Measurements from ENCODE around the gene C2CD2.

DNA sequence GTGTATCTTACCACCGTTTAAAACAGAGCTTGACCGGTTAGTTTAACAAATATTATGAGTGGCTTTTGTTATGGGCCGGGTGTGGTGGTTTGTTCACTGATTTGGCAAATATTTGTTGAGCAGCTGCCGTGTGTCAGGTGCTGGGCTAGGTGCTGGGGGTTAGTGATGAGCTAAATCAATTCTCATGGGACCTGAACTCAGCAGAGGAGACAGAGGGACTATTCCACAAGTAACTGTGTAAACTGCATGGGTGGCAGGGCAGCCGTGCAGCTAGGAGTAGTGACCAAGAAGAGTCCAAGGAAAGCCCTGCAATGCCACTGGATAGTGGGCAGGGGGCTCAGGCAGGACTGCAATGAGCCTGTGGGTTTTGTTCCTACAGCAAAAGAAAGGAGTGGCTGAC, 11.2 kb upstream of the C2CD2 start:
- no peak for TF ChIP-seq EZH2 (IDR thresholded peaks at IDR 0.05)
- TF ChIP-seq, protein P1, sequence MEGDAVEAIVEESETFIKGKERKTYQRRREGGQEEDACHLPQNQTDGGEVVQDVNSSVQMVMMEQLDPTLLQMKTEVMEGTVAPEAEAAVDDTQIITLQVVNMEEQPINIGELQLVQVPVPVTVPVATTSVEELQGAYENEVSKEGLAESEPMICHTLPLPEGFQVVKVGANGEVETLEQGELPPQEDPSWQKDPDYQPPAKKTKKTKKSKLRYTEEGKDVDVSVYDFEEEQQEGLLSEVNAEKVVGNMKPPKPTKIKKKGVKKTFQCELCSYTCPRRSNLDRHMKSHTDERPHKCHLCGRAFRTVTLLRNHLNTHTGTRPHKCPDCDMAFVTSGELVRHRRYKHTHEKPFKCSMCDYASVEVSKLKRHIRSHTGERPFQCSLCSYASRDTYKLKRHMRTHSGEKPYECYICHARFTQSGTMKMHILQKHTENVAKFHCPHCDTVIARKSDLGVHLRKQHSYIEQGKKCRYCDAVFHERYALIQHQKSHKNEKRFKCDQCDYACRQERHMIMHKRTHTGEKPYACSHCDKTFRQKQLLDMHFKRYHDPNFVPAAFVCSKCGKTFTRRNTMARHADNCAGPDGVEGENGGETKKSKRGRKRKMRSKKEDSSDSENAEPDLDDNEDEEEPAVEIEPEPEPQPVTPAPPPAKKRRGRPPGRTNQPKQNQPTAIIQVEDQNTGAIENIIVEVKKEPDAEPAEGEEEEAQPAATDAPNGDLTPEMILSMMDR (IDR thresholded peaks at IDR 0.05): no peak

All from neural progenitor cell (in vitro differentiated cells).